ENCODE measurements around the gene RAE1. TPM values are rescaled to one million over a fixed set of nuclear protein-coding genes. Genes with fewer than 3 reads are reported as not detected.

Gene RAE1
- total RNA-seq, 1 experiment from 2014 or later, result 57.1 TPM

DNA sequence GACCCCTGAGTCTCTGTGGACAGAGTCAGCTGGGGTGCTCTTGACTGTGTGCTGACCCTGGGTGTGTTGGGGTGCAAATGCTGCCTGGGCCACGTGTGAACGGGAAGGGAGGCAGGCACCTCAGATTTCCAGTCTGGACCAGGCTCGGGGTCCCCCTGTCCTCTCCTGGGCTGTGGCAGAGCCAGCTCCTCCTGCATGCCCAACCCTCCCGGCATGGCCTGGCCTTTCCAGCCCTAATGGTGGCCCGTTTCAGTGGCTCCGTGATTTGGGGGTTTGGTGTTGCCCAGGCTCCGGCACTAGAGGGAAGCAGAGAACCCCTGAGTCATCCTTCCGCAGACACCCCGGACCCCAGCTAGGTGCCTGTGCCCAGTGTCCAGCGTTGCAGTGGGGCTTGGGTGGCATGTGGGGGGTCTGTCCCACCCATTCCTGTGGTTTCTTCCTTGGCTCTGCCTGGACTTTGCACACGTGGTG is 49.2 kb downstream of the RAE1 start:
- DNase-seq (ENCODE audit: low spot score), result no peak

DNA sequence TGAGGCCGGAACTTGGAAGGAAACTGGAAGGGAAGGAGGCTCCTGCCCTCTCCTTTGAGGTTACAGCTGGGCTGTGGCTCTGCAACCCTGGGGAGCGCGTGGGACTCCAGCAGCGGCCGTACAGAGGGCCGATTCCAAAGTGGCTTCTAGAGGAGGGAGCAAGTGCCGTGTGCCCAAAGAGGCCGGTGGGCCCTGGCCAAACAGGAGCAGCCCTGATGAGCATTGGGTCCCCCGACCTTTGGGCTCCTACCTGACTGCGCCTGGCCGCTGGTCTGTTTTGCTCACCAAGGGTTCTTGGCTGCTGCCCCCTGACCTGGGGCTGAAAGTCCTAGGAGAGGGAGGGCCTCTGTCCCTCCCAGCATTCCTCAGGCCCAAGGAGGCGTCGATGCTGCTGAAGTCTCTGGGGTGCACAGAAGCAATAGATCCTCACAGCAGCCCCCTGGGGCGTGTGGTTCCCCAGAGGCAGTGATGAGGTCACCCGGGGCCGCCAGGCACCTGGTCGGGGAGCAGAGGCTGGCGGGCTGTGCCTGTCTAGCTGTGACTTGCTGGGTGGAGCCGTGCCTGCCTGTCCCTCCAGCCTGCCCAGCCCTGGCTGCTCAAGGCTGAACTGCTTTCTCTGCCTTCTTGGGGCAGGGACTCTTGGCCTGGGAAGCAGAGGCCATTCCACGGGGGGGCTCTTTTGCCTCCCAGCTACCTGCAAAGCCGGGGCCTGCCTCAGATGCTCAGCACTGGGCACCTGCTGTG is 49.9 kb downstream of the RAE1 start:
- no peak for DNase-seq (ENCODE audit: low spot score)

DNA sequence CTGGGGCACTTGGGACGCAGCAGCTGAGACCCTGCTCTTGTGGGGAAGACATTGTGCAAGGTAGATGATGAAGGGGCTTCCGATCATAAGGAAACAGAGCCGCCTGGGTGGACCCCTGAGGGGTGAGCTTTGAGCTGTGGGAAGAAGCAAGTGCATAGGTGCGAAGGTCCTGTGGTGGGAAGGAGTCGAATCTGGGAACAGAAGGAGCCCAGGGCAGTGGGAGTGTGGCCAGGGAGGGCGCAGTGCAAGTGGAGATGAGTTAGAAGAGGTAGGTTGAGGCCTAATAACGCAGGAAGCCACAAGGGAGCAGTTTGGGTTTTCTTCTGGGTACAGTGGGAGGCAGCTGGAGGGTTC is 50.5 kb downstream of the RAE1 start:
- no peak for DNase-seq (ENCODE audit: low spot score)

DNA sequence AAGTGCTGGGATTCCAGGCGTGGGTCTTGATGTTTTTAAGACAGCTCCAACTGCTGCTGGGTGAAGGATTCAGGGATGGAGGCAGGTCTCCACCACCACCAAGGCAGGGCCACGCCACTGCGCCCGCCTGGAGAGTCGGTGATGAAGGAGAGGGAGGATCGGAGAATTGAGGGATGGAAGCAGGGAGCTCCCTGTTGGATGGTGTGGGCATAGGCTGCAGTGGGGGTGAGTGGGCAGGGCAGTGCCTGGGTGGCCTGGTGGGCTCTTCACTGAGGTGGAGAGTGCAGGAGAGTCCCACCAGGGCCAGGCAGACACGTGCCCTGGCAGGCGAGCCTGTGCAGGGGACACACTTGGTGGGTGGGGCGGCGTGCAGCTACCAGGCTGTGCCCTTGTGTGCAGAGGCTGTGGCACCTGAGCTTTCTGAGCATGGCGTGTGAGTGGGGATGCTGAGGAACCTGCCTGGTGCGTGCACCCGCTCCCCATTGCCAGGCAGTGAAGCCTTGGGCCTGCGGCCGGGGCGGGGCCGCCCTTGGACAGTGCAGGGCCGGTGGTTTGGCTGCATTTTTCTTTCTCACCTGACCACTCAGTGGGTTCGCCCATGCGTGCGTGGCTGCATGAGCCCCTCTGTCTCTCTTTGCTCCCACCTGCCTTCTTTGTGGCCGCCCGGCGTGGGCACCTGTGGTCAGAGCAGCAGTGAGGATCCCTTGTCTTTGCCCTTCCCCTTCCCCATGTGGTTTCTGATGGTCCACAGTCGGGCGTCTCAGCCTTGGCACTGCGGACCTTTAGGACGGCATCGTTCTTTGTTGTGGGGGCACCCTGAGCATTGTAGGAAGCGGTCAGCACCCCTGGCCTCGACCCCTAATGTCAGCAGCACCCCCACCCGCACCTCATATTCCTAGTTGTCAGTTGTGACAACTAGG is 51.4 kb downstream of the RAE1 start:
- no peak for DNase-seq (ENCODE audit: low spot score)

DNA sequence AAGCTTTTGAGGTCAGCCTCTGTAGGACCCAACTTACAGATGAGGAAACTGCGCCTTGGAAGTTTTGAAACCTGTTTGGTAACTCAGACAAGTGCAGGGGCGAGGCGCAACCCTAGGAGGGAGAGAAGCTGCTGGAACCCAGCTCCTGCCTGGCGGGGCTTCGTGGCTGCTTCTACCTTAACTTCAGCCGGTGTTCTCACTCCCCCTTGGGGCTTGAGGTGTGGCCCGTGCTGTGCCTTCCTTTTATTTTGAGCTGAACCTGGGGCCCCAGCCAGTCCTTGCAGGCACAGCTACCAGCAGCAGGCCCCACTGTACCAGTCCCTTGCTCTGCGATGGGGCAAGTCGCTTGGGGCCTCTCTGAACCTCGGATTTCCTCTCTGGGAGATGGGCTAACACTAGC is 52.2 kb downstream of the RAE1 start:
- DNase-seq (ENCODE audit: low spot score), result no peak

DNA sequence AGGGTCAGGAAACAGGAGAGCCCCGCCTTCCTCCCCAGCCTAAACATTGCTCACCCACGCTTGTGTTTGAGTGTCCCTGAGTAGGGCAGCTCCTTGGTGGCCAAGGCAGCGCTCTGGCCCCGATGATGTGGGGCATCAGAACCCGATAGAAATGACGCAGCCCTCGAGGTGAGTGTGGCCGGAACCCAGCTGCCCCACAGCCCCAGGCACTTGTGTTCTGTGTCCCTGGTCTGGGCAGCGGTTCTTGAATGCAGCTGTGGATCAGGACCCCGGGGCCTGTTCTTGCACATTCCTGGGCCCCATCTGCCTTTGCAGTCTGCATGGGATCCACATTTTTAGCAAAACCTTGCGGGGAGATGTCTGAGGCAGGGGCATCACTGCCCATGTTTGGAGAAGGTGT is 53.0 kb downstream of the RAE1 start:
- DNase-seq (ENCODE audit: low spot score), result no peak

DNA sequence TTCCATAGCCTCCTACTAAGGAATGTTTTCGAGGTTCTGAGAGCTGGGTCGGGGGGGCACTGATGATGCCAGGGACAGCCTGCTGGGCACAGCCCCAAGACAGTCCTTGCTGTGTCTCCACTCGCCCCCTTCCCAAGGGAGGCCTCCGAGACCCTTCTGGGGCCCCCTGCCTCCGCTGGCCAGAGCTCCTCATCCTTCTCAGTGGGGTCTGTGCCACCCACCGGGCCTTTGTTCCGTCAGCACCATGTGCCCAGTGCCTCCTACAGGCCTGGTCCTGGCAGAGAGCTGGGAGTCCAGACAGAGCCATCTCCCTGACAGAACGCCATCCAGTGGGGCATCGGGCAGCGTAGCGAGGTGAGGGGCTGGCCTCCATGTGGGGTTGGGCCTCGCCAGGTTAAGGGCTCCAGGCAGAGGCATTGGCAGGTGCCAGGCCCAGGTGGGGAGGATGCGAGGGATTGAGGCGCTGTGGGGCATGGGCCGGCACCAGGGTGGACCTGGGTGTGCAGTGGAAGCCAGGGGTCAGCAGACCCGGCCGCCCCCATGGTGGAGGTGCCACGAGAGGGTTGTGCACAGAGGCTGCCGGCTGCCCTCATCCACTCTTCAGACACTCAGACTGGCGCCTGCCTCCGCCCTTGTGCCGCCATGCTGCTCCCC is 53.5 kb downstream of the RAE1 start:
- DNase-seq (ENCODE audit: low spot score), result no peak

DNA sequence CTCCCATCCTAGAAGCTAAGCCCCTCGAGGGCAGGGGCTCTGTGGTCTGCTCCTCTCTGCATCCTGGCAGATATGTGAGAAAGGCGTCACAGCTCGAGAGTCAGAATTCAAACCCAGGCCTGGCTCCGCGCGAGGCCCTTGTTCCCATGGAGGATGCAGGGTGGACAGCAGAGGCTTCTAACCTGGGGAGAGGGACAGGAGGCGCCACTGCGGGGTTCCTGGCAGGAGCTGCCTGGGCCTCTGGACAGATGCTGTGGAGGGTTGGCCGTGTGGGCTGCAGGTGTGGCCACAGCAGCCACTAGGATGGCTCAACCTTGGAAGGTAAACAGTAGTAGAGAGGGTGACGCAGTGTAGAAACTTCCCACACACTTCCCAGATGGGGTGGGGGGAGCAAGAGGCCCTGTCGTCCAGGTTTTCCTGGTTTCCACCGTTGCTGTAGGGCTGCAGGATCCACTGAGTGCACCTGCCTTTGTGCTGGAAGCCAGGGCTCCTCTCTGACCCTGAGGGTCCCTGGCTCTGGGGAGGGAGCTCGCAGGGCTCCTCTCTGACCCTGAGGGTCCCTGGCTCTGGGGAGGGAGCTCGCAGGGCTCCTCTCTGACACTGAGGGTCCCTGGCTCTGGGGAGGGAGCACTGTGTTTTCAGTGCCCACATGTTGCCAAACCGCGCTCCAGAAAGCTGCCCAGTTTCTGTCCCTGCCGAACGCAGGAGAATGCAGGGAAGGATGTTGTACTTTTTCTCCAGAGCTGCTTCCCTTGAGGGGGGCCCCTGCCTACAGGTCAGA is 54.4 kb downstream of the RAE1 start:
- no peak for DNase-seq (ENCODE audit: low spot score)

DNA sequence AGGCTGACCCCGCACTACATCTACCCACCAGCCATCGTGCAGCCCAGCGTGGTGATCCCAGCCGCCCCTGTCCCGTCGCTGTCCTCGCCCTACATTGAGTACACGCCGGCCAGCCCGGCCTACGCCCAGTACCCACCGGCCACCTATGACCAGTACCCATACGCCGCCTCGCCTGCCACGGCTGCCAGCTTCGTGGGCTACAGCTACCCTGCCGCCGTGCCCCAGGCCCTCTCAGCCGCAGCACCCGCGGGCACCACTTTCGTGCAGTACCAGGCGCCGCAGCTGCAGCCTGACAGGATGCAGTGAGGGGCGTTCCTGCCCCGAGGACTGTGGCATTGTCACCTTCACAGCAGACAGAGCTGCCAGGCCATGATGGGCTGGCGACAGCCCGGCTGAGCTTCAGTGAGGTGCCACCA is 56.5 kb downstream of the RAE1 start:
- no peak for DNase-seq (ENCODE audit: low spot score)

DNA sequence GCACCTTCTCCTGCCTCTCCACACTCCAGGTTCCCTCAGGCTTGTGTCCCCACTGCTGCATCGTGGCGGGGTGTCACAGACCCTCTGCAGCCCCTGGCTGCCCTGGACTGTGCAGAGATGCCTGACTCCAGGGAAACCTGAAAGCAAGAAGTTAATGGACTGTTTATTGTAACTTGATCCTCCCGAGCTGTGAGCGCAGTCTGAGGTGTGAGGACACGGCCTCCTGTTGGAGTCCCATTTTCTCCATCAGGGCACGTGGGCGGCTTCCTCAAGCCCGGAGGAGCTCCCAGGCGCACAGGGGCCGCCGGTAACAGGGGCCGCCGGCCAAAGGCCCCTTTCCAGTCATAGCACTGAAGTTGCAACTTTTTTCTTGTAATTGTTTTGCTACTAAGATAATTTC is 57.1 kb downstream of the RAE1 start:
- DNase-seq (ENCODE audit: low spot score), result no peak

DNA sequence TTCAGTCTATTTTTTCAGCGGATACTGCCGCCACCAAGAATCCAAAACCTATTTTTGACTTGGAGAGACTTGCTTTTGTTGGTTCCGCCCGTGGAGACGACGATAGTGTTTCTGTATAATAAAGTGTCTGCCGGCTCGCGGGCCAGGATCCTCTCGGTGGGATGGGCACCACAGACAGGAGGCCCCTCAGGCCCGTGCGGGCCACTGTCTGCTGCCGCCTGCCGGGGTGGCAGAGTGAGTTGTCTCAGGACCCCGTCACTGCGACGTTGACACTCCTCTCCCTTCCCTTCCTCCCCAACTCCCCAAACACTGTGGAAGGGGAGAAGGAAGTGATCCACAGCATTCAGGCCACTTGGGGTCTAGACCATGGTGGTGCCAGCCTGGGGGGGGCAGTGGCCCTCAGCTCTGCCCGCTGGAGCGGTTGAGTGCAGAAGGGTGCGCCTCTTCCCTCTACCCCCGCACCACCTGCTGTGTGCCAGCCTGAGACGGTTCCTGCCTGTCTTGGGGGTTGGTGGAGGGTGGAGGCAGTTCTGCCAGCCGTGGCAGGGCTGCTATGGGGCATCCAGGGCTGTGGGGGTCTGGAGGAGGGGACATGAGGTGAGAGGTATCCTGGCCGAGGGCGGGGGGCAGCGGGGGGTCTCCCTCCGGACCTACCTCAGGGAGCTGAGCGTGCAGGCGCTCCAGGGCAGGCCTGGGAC is 57.6 kb downstream of the RAE1 start:
- no peak for DNase-seq (ENCODE audit: low spot score)

DNA sequence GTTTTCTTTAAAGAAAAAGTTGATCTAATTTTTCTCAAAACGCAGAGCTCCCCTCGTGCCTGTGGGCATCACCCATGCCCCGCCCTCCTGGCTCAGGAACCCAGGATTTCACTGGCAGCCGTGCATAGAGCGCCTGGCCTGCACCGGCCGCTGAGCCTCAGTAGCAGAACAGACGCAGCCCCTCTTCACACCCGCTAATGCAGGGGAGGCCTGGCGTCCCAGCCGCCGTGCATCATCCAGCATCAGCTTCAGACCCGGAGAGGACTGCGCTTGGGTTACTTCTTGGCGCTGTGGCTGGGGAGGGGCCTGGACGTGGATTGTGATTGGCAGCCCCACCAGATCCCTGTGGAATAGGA is 58.2 kb downstream of the RAE1 start:
- DNase-seq (ENCODE audit: low spot score), result no peak

DNA sequence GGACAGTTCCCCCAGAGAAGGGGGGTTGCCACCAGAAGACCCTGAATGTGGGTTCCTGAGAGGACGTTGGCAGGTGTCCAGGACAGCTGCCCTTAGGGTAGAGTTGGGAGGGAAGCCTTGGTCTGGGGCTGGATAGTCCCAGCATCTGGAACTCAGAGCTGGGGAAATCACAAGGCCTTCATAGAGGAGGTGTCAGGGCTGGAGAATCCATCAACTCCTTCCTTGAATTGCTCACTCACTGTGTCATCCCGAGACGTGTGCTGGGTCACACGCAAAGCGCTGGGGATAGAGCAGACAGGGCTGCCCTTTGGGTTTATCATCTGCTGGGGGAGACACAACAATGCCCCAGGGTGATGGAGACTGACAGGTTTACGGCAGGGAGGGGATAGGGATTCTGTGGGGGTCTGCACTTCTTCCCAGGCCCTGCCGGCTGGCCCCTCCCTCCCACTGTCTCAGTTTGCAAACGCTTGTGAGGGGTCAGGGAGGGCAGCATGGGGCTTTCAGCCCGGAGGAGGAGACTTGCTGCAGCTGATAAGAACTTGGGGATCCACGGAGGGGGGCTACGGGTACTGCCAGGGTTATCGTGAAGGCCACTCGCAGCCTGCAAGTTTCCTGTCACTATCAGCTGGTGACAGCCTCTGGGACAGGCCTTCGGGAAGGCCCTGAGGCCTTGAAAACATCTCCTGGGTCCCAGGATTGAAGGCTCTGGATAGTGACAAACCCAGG is 58.8 kb downstream of the RAE1 start:
- DNase-seq (ENCODE audit: low spot score), result no peak

DNA sequence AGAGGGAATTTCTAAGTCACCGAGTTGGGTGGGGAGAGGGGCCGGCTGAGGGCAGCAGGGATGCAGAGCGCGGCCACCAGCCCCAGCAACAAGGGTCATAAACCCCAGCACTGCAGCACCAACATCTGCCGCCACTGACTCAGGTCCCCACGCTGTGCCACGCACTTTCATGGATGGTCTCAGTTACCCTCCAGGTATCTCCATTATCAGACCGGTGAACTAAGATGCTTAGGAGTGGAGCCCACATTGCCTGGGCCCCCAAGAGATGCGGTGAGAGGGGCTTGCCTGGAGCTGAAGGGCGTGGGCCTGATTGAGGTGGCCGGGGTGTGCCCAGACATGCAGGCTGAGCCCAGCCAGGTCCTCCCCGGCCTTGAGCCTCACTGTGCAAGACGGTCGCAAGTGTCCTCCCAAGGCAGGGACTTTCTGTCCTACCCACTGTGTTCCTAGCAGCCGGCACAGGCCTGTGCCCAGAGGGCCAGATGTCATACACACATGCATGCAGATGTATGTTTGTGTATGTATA is 59.4 kb downstream of the RAE1 start:
- no peak for DNase-seq (ENCODE audit: low spot score)

DNA sequence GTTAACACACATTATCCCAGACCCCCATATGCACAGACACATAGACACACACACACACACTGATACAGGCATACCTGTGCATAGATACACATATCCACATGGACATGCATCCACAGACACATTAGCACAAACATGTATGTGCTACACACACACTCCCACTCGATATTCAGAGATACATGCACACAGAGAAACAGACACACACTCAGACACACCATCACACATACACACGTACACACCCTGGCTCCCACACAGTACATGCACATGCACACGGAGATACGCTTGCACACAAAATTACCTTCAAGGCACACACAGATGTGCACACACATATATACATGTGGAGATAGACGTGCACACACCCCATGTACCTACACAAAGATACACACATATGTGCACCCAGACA is 59.9 kb downstream of the RAE1 start:
- DNase-seq (ENCODE audit: low spot score), result no peak

DNA sequence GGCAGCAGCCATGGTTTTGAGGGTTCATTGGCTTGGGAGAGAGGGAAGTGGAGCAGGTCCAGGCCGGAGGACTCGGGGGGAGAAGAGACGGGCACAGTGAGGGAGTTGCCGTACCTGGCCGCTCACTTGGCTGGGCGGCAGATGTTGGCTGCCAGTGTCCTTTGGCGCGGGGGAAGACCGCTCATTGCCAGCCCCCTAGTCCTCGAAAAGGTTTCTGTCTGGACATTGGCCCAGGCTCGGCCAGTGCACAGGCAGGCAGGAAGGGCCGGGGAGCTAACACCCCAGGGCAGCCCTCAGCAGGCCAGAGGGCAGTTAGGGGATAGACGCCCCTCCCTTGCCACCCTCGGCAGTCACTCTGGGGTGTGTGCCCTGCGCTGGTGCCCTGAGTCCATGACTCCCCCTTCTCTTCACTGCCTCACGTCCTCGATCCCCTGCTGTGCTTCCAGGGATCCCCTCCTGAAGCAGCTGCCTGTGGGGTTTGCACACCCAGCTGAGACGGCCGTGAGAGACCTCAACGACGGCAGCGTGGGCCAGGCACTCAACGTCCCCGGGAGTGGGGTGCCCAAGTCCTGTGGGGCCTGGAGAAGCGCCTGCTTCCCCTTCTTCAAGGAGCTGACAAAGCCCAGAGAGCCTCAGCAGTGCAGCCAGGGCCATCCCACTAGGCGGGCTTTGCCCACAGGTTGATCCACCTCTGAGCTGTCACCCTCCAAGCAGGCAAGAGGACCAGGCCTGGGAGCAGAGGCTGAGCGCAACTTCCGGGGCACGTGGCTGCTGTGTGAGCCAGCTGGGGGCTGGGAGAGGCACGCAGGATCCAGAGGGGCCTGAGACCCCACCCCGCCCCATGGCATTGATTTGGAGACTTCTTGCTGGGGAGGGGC is 60.6 kb downstream of the RAE1 start:
- DNase-seq (ENCODE audit: low spot score), result no peak

DNA sequence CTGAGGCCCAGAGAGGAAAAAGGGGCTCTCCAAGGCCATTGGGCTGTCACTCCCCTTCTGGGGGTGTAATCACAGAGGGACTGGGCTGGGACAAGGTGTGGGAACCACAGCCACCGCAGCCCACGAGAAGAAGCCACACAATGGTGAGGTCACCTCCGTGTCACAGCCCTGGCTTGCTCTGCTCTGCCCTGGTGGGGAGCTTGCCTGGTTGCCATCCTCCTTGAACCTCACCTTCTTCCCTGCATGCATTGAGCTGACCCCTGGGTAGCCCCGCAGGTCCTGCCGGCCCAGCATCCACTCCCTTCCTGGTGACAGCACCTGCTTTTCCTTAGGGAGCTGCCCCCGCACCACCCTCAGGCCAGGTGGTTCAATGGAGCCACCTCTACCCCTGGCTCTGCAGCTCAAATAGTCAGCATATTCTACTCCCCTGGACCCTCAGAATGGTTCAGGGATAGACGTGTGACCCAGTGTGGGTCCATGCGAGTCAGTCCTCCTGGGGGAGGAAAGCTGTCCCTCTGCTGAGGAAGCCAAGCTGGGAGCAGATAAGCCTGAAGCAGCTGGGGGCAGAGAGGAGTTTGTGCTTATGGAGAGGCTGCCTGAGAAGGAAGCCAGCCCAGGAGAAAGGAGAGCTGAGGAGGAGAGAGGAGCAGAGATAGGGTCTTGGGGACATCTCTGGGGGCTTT is 61.4 kb downstream of the RAE1 start:
- no peak for DNase-seq (ENCODE audit: low spot score)

DNA sequence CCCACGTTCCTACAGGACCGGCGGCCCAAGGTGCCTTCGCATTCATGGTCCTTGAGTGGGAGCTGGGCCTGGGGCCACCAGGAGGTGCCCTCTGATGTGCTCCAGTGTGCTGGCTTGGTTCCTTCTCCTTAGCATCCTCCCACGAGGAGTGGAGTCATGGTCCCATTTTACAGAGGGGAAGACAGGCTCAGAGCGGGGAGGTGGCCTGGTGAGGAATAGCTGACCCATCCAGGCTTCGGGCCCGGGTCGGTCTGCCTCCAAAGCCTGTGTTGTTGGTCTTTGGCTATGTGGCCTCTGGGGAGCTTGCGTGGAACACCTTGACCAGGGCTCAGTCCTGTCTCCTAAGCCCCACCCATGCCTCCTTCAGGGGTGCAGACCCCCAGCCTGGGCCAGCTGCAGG is 62.9 kb downstream of the RAE1 start:
- no peak for DNase-seq (ENCODE audit: low spot score)

All from H4 (cell line).